LNCaP clone FGC (cell line): ENCODE results near the gene DNAJC1.

Experiments used
- DNase-seq: peaks from one replicate; pipeline ENCODE4 v3.0.0-alpha.2; 2011; ENCODE audit warnings: low read depth
- H3K4me3 ChIP-seq: 2 replicates; pipeline ENCODE4 v1.5.1; 2011; ENCODE audit warnings: mild to moderate bottlenecking, low read depth, low read length, control low read depth
- CTCF ChIP-seq: IDR thresholded peaks from 2 replicates; pipeline ENCODE4 v1.5.1; 2012; ENCODE audit warnings: mild to moderate bottlenecking; ENCODE audit not compliant: control insufficient read depth, insufficient read depth; ENCODE audit errors: extremely low read depth

The DNAJC1 gene

GRCh38 chr10:21756707-21757106 is 246.8 kb downstream of the DNAJC1 start:
- no peak overlapping the region for H3K4me3 ChIP-seq
- DNase-seq, result no peak
- no peak for TF ChIP-seq CTCF

- TF ChIP-seq CTCF, result no peak
- DNase-seq, result no peak
Measured at GRCh38 chr10:21754410-21755011, 249.0 kb downstream of the DNAJC1 start.

GRCh38 chr10:21753497-21754270 is 249.8 kb downstream of the DNAJC1 start:
- TF ChIP-seq CTCF, result no peak
- H3K4me3 ChIP-seq, result no peak overlapping the region
- DNase-seq, result no peak

More at GRCh38 chr10:21754410-21755011, 249.0 kb downstream of the DNAJC1 start:
- H3K4me3 ChIP-seq, result no peak overlapping the region

- TF ChIP-seq CTCF, result no peak
- no peak for DNase-seq
Measured at GRCh38 chr10:21751341-21752310, 251.9 kb downstream of the DNAJC1 start.

GRCh38 chr10:21750424-21750823 is 253.1 kb downstream of the DNAJC1 start:
- no peak for TF ChIP-seq CTCF
- H3K4me3 ChIP-seq, result no peak overlapping the region
- no peak for DNase-seq

More at GRCh38 chr10:21751341-21752310, 251.9 kb downstream of the DNAJC1 start:
- no peak overlapping the region for H3K4me3 ChIP-seq

GRCh38 chr10:21749788-21750187 is 253.7 kb downstream of the DNAJC1 start:
- TF ChIP-seq CTCF, result no peak
- DNase-seq, result no peak
- H3K4me3 ChIP-seq, result no peak overlapping the region
